Measurements from ENCODE around the gene KIAA1549. TPM values are rescaled to one million over a fixed set of nuclear protein-coding genes. Genes with fewer than 3 reads are reported as not detected.

The KIAA1549 gene
- total and polyA plus RNA-seq, 9 donors: 1.2 to 5.0 (median 3.6) TPM

DNA sequence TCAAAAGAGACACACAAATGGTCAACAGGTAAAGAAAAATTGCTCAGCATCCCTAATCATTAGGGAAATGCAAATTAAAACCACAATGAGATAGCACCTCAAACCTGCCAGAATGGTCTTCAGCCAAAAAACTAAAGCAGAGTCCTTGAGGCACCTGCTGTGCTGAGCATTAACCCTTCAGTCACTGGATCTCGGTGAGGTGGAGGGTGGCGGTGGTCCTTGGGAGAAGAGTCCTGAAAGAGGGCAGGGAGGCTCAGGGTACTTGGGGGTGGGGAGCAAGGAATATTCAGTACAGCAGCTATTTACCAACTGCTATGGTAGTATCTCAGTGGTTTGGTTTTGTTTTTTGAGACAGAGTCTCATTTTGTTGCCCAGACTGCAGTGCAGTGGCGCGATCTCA, 7.1 kb downstream of the KIAA1549 start:
- Histone ChIP-seq H3K27me3 (no peaks in the 10 kb centered on the region), H3K4me1 (ENCODE audit: insufficient read depth) (no peaks in the 10 kb centered on the region), H3K4me3 (no peak overlapping the region), H3K27ac (no peak overlapping the region), H3K9me3 (no peaks in the 10 kb centered on the region), H3K36me3 (no peaks in the 10 kb centered on the region)
- intact Hi-C loops (cut with DNase I): no loop called here
- TF ChIP-seq EP300 (IDR thresholded peaks at IDR 0.05) (no peak), POLR2A (IDR thresholded peaks at IDR 0.05) (no peak)
- TF ChIP-seq, protein P1, sequence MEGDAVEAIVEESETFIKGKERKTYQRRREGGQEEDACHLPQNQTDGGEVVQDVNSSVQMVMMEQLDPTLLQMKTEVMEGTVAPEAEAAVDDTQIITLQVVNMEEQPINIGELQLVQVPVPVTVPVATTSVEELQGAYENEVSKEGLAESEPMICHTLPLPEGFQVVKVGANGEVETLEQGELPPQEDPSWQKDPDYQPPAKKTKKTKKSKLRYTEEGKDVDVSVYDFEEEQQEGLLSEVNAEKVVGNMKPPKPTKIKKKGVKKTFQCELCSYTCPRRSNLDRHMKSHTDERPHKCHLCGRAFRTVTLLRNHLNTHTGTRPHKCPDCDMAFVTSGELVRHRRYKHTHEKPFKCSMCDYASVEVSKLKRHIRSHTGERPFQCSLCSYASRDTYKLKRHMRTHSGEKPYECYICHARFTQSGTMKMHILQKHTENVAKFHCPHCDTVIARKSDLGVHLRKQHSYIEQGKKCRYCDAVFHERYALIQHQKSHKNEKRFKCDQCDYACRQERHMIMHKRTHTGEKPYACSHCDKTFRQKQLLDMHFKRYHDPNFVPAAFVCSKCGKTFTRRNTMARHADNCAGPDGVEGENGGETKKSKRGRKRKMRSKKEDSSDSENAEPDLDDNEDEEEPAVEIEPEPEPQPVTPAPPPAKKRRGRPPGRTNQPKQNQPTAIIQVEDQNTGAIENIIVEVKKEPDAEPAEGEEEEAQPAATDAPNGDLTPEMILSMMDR (IDR thresholded peaks at IDR 0.05): no peak
- WGBS, 3 donors: 92 to 93% (median 92%) methylated on average over 4 of the region's 4 CpGs
- DNase-seq: no peak

DNA sequence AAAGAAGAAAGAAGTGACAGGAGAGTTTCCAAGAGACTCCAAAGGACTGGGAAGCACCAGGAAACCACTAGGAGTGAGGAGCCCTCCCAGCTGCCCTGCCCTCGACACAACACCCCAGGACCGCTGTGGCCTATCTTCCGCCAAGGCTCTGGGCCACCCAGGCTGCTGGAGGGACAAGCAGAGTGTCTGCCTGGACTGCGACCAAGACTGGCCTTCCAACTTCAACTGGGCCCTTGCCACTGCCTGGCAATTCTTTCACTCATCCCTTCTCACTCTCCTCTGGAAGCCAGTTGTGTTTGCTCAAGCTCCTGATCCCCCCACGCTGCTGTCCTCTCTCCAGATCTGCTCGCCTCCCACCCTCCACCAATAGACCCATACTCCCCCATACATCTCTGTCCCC, 10.2 kb downstream of the KIAA1549 start:
- WGBS, 3 donors: 76 to 81% (median 80%) methylated on average over 6 of the region's 6 CpGs
- intact Hi-C loops (cut with DNase I): no loop called here
- TF ChIP-seq, protein P1 (IDR thresholded peaks at IDR 0.05): no peak
- TF ChIP-seq EP300 (IDR thresholded peaks at IDR 0.05) (no peak), POLR2A (IDR thresholded peaks at IDR 0.05) (no peak)
- H3K27ac ChIP-seq: no peak overlapping the region
- H3K36me3 ChIP-seq: no peaks in the 10 kb centered on the region
- no peaks in the 10 kb centered on the region for H3K4me1 ChIP-seq (ENCODE audit: insufficient read depth)
- no peaks in the 10 kb centered on the region for H3K27me3 ChIP-seq
- no peak for DNase-seq
- H3K9me3 ChIP-seq: no peaks in the 10 kb centered on the region
- no peak overlapping the region for H3K4me3 ChIP-seq

DNA sequence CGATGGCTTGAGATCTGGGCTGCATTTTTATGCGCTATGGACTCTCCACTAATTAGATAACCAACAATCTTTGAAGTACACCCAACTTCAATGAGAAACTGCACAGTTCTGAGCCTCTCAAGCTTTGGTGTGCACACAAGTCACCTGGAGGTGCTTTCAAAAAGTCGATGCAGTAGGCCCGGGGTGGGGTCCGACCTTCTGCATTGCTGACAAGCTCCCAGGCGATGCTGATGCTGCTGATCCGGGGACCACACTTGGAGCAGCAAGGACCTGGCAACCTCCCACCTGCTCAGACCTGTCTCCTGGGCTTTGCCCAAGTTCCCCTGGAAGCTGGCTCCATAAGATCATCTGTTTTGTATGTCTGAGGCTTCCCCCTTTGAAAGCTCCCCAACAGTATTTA, 10.7 kb downstream of the KIAA1549 start:
- TF ChIP-seq, protein P1 (IDR thresholded peaks at IDR 0.05): no peak
- TF ChIP-seq EP300 (IDR thresholded peaks at IDR 0.05): no peak
- TF ChIP-seq POLR2A (IDR thresholded peaks at IDR 0.05): no peak
- Histone ChIP-seq H3K27me3 (no peaks in the 10 kb centered on the region), H3K36me3 (no peaks in the 10 kb centered on the region), H3K27ac (no peak overlapping the region), H3K4me3 (no peak overlapping the region), H3K4me1 (ENCODE audit: insufficient read depth) (no peaks in the 10 kb centered on the region), H3K9me3 (no peaks in the 10 kb centered on the region)
- no peak for DNase-seq
- WGBS, 3 donors: 94 to 95% (median 95%) methylated on average over 7 of the region's 7 CpGs
- intact Hi-C loops (cut with DNase I): no loop called here

DNA sequence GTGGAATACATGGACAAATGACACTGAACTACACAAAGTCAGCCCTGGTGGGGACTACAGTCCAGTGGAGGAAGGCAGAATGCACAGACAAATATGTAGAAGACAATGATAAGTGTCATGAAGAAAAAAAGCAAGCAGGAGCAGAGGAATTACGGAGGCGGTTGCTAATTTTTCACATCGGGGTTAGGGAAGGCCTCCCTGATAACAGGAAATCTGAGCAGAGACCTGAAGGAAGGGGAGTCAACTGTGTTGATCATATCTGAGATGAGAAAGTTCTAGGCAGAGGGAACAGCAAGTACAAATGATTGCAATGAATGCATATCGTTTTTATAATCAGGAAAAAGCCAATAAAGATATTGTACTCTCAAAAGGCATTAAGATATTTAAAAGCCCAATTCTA, 14.0 kb downstream of the KIAA1549 start:
- TF ChIP-seq, protein P1 (IDR thresholded peaks at IDR 0.05): no peak
- TF ChIP-seq EP300 (IDR thresholded peaks at IDR 0.05) (no peak), POLR2A (IDR thresholded peaks at IDR 0.05) (no peak)
- Histone ChIP-seq H3K27ac (no peak overlapping the region), H3K4me3 (no peak overlapping the region), H3K4me1 (ENCODE audit: insufficient read depth) (no peaks in the 10 kb centered on the region), H3K9me3 (no peaks in the 10 kb centered on the region), H3K27me3 (no peaks in the 10 kb centered on the region), H3K36me3 (no peaks in the 10 kb centered on the region)
- DNase-seq: no peak
- intact Hi-C loops (cut with DNase I): no loop called here
- 60 to 67% (median 65%) methylated on average over 4 of the region's 4 CpGs for WGBS, 3 donors

Measured in ovary (tissue), 9 donors.